Measurements from ENCODE around the gene RIBC2. TPM values are rescaled to one million over a fixed set of nuclear protein-coding genes. Genes with fewer than 3 reads are reported as not detected.
"Not testable (repeated sequence)": the region's sequence is repeated elsewhere in the genome, so short reads cannot be mapped to it uniquely, and the experiment has no call there.

Gene RIBC2
- total RNA-seq, 2 donors from 2014 or later: not detected

GRCh38 chr22:45441138-45441537 is 27.6 kb downstream of the RIBC2 start:
- no peaks in the 10 kb centered on the region for H3K27me3 ChIP-seq
- ATAC-seq (peak; percentile 62), DNase-seq (peak; percentile 44 to 71 (median 62))
- WGBS, 2 donors: 7 to 12% methylated on average over 10 of the region's 10 CpGs
- peaks cover 5% of the 10 kb centered on the region for H3K4me1 ChIP-seq
- H3K9me3 ChIP-seq: no peaks in the 10 kb centered on the region
- TF ChIP-seq CTCF (IDR thresholded peaks at IDR 0.05): peak; percentile 21 to 54 (median 42)
- no peak for TF ChIP-seq POLR2A (IDR thresholded peaks at IDR 0.05)
- H3K27ac ChIP-seq: no peak overlapping the region
- H3K36me3 ChIP-seq (replicated peaks in 1 of 2; ENCODE audit: insufficient read depth in 1 of 2, low read depth in 2 of 2): no peaks in the 10 kb centered on the region
- intact Hi-C loops (cut with DNase I): no loop called here
- no peak overlapping the region for H3K4me3 ChIP-seq

DNA sequence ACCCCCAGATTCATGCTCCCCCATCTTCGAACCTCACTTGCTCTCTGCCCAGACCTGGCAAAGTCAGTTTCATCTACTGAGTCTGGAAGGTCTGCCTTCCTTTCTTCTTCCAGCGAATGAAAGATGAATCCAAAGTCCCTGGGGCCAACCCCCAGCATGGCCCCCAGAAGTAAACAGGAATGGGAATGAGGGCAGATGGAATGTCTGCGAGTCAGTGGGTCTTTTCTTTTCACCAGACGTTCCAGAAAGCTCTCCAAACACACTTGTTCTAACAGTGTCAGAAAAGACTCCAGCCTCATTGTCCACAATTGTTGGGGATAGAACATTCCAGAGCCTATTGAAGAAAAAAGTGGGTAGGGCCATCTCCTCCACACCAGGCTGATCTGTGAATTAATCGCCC is 28.6 kb downstream of the RIBC2 start:
- no peaks in the 10 kb centered on the region for H3K9me3 ChIP-seq
- no peak overlapping the region for H3K27ac ChIP-seq
- no peak for ATAC-seq
- no peak overlapping the region for H3K4me3 ChIP-seq
- WGBS, 2 donors: 53 to 61% methylated on average over 5 of the region's 5 CpGs
- TF ChIP-seq POLR2A (IDR thresholded peaks at IDR 0.05): no peak
- peaks cover 5% of the 10 kb centered on the region for H3K4me1 ChIP-seq
- no peak for DNase-seq
- intact Hi-C loops (cut with DNase I): no loop called here
- H3K36me3 ChIP-seq (replicated peaks in 1 of 2; ENCODE audit: insufficient read depth in 1 of 2, low read depth in 2 of 2): no peaks in the 10 kb centered on the region
- H3K27me3 ChIP-seq: no peaks in the 10 kb centered on the region

DNA sequence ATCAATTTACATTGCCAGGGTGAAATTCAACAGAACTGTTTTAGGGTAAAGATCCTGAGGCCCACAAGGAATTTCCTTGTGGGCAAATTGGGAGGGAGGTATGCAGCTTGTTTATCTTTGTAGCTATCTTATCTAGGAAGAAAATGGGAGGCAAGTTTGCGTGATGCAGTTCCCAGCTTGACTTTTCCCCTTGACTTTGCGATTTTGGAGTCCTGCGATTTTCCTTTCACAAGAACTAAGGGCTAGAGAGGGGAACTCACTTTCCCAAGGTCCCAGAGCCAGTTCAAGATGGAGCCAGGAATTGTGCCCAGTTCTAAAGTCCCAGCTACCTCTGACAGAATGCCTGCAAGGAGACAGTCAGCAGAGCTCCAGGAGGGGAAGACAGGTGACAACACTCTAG is 30.7 kb downstream of the RIBC2 start:
- Histone ChIP-seq H3K27me3 (no peaks in the 10 kb centered on the region), H3K27ac (no peak overlapping the region), H3K9me3 (no peaks in the 10 kb centered on the region), H3K4me1 (peaks cover 5% of the 10 kb centered on the region), H3K4me3 (no peak overlapping the region), H3K36me3 (replicated peaks in 1 of 2; ENCODE audit: insufficient read depth in 1 of 2, low read depth in 2 of 2) (no peaks in the 10 kb centered on the region)
- TF ChIP-seq POLR2A (IDR thresholded peaks at IDR 0.05) (no peak), CTCF (IDR thresholded peaks at IDR 0.05) (no peak)
- 76 to 89% methylated on average over 3 of the region's 3 CpGs for WGBS, 2 donors
- ATAC-seq (no peak), DNase-seq (no peak)
- intact Hi-C loops (cut with DNase I): no loop called here

- intact Hi-C loops (cut with DNase I): no loop called here
- Histone ChIP-seq H3K36me3 (replicated peaks in 1 of 2; ENCODE audit: insufficient read depth in 1 of 2, low read depth in 2 of 2) (no peaks in the 10 kb centered on the region), H3K4me1 (peaks cover 5% of the 10 kb centered on the region), H3K27ac (no peak overlapping the region), H3K4me3 (no peak overlapping the region), H3K27me3 (no peaks in the 10 kb centered on the region), H3K9me3 (no peaks in the 10 kb centered on the region)
- 82 to 86% methylated on average over 7 to 14 of the region's 14 CpGs for WGBS, 2 donors
- DNase-seq (no peak), ATAC-seq (no peak)
- TF ChIP-seq POLR2A (IDR thresholded peaks at IDR 0.05) (no peak), CTCF (IDR thresholded peaks at IDR 0.05) (no peak)
These were observed 31.7 kb downstream of the RIBC2 start for GRCh38 chr22:45445031-45445710.

GRCh38 chr22:45446216-45446615 is 32.7 kb downstream of the RIBC2 start:
- no peaks in the 10 kb centered on the region for H3K27me3 ChIP-seq
- no peak for DNase-seq
- no peaks in the 10 kb centered on the region for H3K36me3 ChIP-seq (replicated peaks in 1 of 2; ENCODE audit: insufficient read depth in 1 of 2, low read depth in 2 of 2)
- 56 to 60% methylated on average over 5 of the region's 5 CpGs for whole genome bisulfite sequencing, 2 donors
- H3K4me3 ChIP-seq: no peak overlapping the region
- H3K27ac ChIP-seq: no peak overlapping the region
- TF ChIP-seq POLR2A (IDR thresholded peaks at IDR 0.05) (no peak), CTCF (IDR thresholded peaks at IDR 0.05) (no peak)
- intact Hi-C loops (cut with DNase I): no loop called here
- ATAC-seq: no peak
- no peaks in the 10 kb centered on the region for H3K9me3 ChIP-seq
- H3K4me1 ChIP-seq: peaks cover 2% of the 10 kb centered on the region

- 81 to 83% methylated on average over 4 of the region's 4 CpGs for WGBS, 2 donors
- H3K27ac ChIP-seq; H3K4me3 ChIP-seq; H3K4me1 ChIP-seq; DNase-seq; ATAC-seq; intact Hi-C loops (cut with DNase I); H3K27me3 ChIP-seq; H3K9me3 ChIP-seq; H3K36me3 ChIP-seq (replicated peaks in 1 of 2; ENCODE audit: insufficient read depth in 1 of 2, low read depth in 2 of 2): not testable (repeated sequence)
These were observed 34.1 kb downstream of the RIBC2 start for GRCh38 chr22:45447596-45447995.

Data from body of pancreas (tissue), 4 donors.